Left ventricle myocardium inferior (tissue), 1 donor: ENCODE results near the gene CUL1. TPM values are rescaled to one million over a fixed set of nuclear protein-coding genes. Genes with fewer than 3 reads are reported as not detected.

Experiments used
- DNase-seq: peaks from one replicate; pipeline ENCODE4 v3.0.0-alpha.2; 2020
- H3K27ac ChIP-seq: fragments of 200-600 bp; replicated peaks from 2 replicates; pipeline ENCODE4 v1.8.0; 2021
- H3K27me3 ChIP-seq: fragments of 200-600 bp; 2 replicates; pipeline ENCODE4 v1.8.0; 2021; ENCODE audit warnings: low read depth
- H3K36me3 ChIP-seq: fragments of 200-600 bp; 2 replicates; pipeline ENCODE4 v1.8.0; 2021
- H3K4me1 ChIP-seq: fragments of 200-600 bp; 2 replicates; pipeline ENCODE4 v1.8.0; 2021
- H3K4me3 ChIP-seq: fragments of 200-600 bp; 2 replicates; pipeline ENCODE4 v1.8.0; 2021; ENCODE audit warnings: mild to moderate bottlenecking, moderate library complexity
- H3K9me3 ChIP-seq: fragments of 200-600 bp; replicated peaks from 2 replicates; pipeline ENCODE4 v1.8.0; 2021
- intact Hi-C: fragments of 100-400 bp; cut with micrococcal nuclease; formaldehyde crosslinking; loops from one replicate; pipeline ENCODE4 v1.11.0; 2022
- total RNA-seq: library from RNA; stranded (reverse); fragmentation: NEBNext Ultra II Directional; extraction: Animal tissue kit (Norgen Biotek cat#: 25700); gene quantifications from one replicate; pipeline ENCODE4 v1.2.1, GENCODE V29; 2021
- TF ChIP-seq, protein P1 (sequence below): fragments of 200-600 bp; IDR thresholded peaks from 2 replicates; pipeline ENCODE4 v1.8.0; 2021; ENCODE audit warnings: antibody characterized with exemption, mild to moderate bottlenecking, borderline replicate concordance
- donor health status: DM: no; HTN: yes; CAD: no; lungs with severe emphysema.

The CUL1 gene
- total RNA-seq, 1 donor from 2014 or later: 48.2 TPM

DNA sequence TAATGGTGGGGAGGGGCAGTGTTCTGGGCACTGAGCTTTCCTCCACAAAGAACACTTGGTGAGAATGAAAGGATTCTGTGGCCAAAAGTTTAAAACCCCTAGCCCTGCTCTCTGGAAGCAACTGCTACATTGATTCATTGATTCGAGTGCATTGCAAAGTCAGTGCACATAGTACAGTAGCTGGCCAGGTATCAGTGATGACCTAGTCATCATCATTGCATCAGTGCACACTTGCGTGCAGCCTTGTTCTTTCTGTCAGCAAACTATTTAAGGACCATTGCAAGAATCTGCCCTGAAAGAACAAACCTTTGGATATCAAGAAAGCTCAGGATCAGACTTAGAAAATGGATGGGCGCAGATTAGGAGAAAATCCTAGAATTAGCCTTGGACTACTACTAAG lies 47.4 kb downstream of the CUL1 start:
- Histone ChIP-seq H3K9me3 (peaks cover 5% of the 10 kb centered on the region), H3K36me3 (peaks cover 31% of the 10 kb centered on the region), H3K4me3 (no peak overlapping the region), H3K27me3 (no peaks in the 10 kb centered on the region), H3K27ac (no peak overlapping the region), H3K4me1 (no peaks in the 10 kb centered on the region)
- intact Hi-C loops: no loop called here
- TF ChIP-seq, protein P1, sequence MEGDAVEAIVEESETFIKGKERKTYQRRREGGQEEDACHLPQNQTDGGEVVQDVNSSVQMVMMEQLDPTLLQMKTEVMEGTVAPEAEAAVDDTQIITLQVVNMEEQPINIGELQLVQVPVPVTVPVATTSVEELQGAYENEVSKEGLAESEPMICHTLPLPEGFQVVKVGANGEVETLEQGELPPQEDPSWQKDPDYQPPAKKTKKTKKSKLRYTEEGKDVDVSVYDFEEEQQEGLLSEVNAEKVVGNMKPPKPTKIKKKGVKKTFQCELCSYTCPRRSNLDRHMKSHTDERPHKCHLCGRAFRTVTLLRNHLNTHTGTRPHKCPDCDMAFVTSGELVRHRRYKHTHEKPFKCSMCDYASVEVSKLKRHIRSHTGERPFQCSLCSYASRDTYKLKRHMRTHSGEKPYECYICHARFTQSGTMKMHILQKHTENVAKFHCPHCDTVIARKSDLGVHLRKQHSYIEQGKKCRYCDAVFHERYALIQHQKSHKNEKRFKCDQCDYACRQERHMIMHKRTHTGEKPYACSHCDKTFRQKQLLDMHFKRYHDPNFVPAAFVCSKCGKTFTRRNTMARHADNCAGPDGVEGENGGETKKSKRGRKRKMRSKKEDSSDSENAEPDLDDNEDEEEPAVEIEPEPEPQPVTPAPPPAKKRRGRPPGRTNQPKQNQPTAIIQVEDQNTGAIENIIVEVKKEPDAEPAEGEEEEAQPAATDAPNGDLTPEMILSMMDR: no peak
- no peak for DNase-seq

DNA sequence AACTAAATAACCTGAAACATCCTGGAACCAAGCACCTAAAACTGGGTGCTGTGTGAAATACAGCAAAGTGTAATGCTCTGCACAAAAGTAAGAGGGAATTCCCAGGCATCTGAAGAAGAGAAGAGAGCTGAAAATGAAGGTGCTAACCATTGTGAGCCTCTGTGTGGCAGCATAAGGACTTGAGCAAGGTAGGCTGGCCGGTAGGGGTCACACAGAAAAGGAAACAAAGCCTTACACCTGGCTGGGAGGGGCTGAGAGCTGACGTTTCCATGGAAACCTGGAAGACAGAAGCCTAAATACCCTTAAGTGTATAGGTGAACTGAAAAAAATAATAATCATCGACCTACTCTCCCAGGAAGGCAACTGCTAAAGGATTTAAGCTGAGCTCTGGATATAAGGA lies 48.6 kb downstream of the CUL1 start:
- Histone ChIP-seq H3K4me3 (no peak overlapping the region), H3K9me3 (peaks cover 5% of the 10 kb centered on the region), H3K27ac (no peak overlapping the region), H3K27me3 (no peaks in the 10 kb centered on the region), H3K4me1 (no peaks in the 10 kb centered on the region), H3K36me3 (peaks cover 21% of the 10 kb centered on the region)
- DNase-seq: no peak
- intact Hi-C loops: no loop called here
- TF ChIP-seq, protein P1: no peak

DNA sequence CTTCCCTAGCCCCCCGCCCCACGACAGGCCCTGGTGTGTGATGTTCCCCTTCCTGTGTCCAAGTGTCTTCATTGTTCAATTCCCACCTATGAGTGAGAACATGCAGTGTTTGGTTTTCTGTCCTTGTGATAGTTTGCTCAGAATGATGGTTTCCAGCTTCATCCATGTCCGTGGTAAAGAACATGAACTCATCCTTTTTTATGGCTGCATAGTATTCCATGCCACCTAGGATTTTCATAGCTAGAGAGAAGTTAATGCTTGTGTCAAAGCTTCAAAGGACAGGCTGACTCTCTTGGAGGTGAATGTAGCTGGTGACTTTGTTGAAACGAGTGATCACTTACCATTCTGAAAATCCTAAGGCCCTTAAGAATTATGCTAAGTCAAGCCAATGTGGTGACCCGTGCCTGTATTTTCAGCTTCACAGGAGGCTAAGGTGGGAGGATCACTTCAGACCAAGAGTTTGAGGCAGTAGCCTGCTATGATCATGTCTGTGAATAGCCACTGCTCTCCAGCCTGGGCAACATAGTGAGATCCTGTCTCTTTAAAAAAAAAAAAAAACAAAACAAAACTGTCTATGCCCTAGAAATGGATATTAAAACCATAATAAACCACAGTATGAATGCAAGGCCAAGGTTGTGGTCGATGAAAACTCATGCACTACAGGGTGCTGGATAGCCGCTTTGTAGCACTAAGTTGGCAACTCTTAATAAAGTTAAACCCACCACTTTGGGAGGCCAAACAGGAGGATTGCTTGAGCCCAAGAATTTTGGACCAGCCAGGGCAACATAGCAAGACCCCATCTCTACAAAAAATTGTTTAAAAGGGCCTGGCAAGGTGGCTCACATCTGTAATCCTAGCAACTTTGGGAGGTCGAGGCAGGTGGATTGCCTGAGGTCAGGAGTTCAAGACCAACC lies 52.0 kb downstream of the CUL1 start:
- intact Hi-C loops: no loop called here
- no peak overlapping the region for H3K4me3 ChIP-seq
- no peaks in the 10 kb centered on the region for H3K4me1 ChIP-seq
- H3K36me3 ChIP-seq: peaks cover 12% of the 10 kb centered on the region
- H3K9me3 ChIP-seq: no peaks in the 10 kb centered on the region
- TF ChIP-seq, protein P1: no peak
- no peak for DNase-seq
- H3K27me3 ChIP-seq: no peaks in the 10 kb centered on the region
- H3K27ac ChIP-seq: no peak overlapping the region

DNA sequence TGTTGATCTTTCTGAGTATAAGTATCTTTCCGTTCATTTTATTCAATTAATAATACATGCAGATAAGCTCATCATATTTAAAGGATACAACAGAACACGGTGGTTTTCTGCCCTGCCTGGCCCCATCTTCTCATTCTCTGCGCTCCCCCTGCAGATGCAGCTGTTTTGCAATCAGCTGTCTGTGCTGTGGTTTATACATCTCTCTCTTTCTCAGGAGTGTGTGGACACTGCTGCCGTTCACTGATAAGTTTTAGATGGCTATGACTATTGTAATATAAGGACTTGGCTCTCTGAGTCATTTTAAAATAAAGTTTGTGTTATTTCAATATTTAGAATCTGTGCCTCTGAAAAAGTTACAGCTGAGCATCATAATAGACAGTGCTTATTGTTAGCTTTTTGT lies 54.5 kb downstream of the CUL1 start:
- TF ChIP-seq, protein P1: no peak
- no peak overlapping the region for H3K4me3 ChIP-seq
- H3K27me3 ChIP-seq: no peaks in the 10 kb centered on the region
- DNase-seq: no peak
- H3K27ac ChIP-seq: no peak overlapping the region
- H3K4me1 ChIP-seq: no peaks in the 10 kb centered on the region
- H3K9me3 ChIP-seq: no peaks in the 10 kb centered on the region
- peaks cover 19% of the 10 kb centered on the region for H3K36me3 ChIP-seq
- intact Hi-C loops: no loop called here

DNA sequence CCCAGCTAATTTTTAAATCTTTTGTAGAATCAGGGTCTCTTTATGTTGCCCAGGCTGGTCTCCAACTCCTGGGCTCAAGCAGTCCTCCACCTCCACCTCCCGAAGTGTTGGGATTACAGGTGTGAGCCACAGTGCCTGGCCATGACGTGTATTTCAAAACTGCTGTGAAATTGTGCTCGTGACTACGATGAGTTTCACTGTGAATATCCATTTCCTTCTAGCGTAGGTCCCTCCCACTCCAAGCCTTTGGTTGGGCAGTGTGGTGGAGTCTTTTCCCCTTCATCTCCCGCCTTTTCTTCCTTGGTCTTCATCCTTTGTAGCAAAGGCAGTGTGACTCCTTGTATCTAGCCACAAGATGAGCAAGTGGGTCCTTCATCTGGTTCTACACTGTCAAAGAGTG lies 56.2 kb downstream of the CUL1 start:
- Histone ChIP-seq H3K27me3 (no peaks in the 10 kb centered on the region), H3K4me1 (no peaks in the 10 kb centered on the region), H3K27ac (no peak overlapping the region), H3K36me3 (peaks cover 35% of the 10 kb centered on the region), H3K9me3 (no peaks in the 10 kb centered on the region), H3K4me3 (no peak overlapping the region)
- intact Hi-C loops: no loop called here
- TF ChIP-seq, protein P1: no peak
- DNase-seq: no peak
